Measurements from ENCODE around the gene DRD4.

- no peak for TF ChIP-seq CTCF (optimal IDR thresholded peaks at IDR 0.05 in 1 of 3, IDR thresholded peaks at IDR 0.05 in 1 of 3, conservative IDR thresholded peaks at IDR 0.05 in 1 of 3; ENCODE audit: extremely low read depth in 1 of 3, insufficient read depth in 2 of 3, low read length in 3 of 3)
- TF ChIP-seq EZH2 (IDR thresholded peaks at IDR 0.05; ENCODE audit: low read length) = no peak
These were observed 1.0 kb upstream of the DRD4 start for GRCh38 chr11:635945-636510.
